LNCaP clone FGC (cell line): ENCODE measurements around the gene ING4.

Experiments used
- DNase-seq: peaks from one replicate; pipeline ENCODE4 v3.0.0-alpha.2; 2011; ENCODE audit warnings: low read depth
- H3K4me3 ChIP-seq: 2 replicates; pipeline ENCODE4 v1.5.1; 2011; ENCODE audit warnings: mild to moderate bottlenecking, low read depth, low read length, control low read depth
- TF ChIP-seq, protein P1 (sequence below): IDR thresholded peaks from 2 replicates; pipeline ENCODE4 v1.5.1; 2012; ENCODE audit warnings: mild to moderate bottlenecking; ENCODE audit not compliant: control insufficient read depth, insufficient read depth; ENCODE audit errors: extremely low read depth

ING4 gene

DNA sequence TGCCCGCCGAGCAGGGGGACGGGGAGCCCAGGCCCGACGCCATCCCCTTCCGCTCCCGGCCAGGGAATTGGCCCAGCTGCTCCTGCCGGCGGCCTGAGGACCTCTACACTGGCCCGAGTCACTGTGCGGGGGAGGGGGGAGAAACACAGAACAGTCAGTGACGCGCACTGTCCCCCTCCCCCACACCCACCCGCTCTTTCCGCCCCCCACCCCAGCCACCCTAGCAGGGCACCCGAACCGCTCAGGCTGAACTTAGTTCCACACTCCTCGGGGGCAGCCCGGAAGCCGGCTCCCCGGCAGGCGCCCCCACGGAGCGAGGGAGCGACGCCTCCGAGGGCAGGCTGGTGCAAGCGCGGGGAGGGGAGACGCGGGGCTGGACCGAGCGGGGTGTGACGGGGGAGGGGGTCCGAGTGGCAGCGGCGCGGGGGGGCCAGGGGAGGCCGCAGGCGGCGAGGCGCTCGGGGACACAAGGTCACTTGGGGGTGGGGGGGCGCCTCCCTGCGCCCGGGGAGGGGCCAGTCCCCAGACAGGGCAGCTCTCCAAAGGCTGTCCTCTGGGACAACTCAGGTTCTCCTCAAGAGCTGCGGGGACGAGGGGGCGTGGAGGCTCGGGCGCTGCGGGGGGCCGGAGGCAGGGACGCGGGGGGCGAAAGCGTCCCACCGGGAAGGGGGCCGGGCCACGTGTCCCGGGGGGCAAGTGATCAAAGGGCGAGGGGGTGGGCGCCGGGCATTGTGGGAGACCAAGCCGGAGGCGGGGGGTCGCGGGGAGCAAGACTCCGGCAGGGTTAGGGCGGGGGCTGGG is 56.4 kb downstream of the ING4 start:
- TF ChIP-seq, protein P1, sequence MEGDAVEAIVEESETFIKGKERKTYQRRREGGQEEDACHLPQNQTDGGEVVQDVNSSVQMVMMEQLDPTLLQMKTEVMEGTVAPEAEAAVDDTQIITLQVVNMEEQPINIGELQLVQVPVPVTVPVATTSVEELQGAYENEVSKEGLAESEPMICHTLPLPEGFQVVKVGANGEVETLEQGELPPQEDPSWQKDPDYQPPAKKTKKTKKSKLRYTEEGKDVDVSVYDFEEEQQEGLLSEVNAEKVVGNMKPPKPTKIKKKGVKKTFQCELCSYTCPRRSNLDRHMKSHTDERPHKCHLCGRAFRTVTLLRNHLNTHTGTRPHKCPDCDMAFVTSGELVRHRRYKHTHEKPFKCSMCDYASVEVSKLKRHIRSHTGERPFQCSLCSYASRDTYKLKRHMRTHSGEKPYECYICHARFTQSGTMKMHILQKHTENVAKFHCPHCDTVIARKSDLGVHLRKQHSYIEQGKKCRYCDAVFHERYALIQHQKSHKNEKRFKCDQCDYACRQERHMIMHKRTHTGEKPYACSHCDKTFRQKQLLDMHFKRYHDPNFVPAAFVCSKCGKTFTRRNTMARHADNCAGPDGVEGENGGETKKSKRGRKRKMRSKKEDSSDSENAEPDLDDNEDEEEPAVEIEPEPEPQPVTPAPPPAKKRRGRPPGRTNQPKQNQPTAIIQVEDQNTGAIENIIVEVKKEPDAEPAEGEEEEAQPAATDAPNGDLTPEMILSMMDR, result no peak
- no peak for DNase-seq
- peak overlapping the region; percentile 87 for H3K4me3 ChIP-seq

DNA sequence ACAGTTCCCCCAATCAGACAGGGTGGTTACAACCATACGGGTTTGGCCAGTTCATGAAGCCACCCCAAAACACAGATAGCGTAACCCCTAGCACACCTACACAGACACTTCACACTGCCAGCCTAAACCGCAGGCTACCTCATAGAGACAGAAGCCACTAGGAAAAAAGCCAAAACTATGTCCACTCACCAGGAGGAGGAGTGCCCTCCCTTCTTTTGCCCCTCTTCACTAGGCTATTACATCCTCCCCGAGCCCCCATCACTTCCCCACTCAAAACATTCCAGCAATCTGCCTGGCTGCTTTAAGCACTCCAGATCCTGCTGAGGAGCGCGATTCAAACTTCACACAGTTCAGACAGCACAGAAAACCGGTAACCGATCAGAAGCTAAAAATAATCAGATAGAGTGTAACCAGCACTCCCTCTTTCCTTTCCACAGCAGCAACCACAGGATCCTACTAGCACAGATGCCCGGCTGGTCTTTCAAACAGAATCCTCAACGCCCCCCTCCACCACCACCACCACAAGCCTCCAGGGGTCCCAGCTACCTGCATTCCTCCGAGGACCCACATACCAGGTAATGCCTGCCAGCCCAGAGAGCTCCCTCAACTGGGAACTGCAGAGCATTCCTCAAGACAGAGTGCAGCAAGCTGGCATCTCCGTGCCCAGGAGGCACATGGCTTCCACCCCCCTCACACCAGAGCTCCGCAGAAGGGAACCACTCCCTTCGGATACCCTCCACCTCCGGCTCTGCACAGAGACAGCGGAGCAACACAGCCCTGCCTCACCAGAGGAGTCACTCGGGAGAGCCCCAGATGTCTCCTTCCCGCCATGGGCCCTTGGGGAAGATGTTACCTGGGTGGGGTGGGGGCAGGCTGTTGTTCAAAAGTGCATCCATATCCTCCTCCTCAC is 57.2 kb downstream of the ING4 start:
- peak overlapping the region; percentile 87 for H3K4me3 ChIP-seq
- no peak for DNase-seq

DNA sequence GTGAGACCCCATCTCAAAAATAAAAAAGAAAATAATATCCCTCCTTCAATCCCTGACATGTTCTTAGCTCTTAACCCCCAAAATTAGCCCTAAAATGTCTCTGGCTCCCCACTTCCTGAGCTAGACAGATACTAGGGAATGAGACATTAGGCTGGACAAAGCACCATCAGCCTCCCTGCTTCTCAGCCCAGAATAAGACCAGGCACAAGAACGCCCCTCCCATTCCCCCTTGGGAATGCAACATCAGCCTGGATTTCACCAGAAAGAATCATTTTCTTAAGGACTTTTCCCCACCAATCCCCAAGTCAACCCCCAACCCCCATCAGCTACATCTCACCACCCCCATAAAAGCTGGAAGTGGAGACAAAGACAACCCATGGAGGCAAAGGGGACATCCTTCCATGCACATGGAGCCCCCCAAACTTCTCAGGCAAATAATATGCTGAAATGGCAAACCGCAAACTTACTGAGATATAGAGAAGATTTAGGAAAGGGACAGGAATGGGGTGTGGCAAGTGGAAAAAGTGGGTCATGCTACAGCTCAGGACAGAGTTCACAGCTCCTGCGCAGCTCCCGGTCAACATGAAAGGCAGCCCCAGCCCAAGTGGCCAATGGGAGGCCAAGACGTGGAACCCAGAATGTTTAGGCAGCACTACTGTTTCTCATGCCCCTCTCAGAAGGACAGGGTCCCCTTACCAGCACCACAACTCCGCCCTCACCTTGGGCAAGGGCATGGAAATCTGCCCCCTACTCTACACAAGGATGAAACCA is 58.5 kb downstream of the ING4 start:
- no peak for DNase-seq
- TF ChIP-seq, protein P1, result no peak
- H3K4me3 ChIP-seq, result no peak overlapping the region

More for the DNA sequence above, 57.2 kb downstream of the ING4 start:
- TF ChIP-seq, protein P1, result no peak

DNA sequence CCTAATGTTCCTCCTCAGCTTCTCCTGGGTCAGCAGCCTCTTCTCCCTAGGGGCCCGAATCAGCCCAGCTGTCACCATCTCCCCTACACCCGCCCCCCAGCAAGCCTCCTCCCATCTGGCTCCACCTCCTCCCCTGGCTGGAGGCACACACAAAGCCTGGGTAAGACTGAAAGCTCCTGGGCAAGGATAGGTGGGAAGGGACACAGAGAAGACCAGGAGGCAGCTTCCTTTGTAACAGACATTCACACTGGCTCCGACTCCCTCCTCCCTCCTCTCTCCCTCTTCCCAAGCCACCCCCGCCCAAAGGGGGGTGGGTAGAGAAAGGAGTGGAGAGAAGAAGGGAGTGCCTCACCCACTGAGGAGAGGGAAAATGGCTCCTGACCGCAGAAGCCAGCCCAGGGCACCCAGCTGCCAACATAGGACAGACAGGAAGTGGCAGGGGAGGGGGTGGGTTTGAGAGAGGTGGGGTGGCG is 59.8 kb downstream of the ING4 start:
- DNase-seq, result no peak
- TF ChIP-seq, protein P1, result no peak
- H3K4me3 ChIP-seq, result no peak overlapping the region

DNA sequence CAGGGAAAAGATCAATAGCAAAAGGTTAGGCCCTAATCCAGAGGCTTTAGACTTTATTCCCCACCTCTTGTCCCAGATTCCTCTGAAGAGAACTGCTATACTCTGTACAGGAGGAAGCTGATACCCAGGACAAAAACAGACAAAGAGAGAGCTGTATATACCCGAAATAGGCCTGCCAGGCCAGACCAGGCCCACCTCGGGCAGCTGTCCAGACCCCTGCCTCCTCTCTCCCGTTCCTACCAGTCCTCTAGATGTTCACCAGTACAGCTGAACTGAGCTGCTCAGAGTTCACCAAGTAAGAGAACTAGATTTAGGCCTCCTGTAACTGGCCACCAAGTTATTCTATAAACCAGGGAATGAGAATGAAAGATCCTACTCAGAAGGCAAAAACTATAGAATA is 60.4 kb downstream of the ING4 start:
- DNase-seq, result no peak
- no peak overlapping the region for H3K4me3 ChIP-seq
- TF ChIP-seq, protein P1, result no peak
